ENCODE results near the gene ATP2C2.
"Not testable (repeated sequence)": the region's sequence is repeated elsewhere in the genome, so short reads cannot be mapped to it uniquely, and the experiment has no call there.

The ATP2C2 gene

GRCh38 chr16:84419730-84420129, 51.4 kb downstream of the ATP2C2 start:
- TF ChIP-seq CTCF (conservative IDR thresholded peaks at IDR 0.05; ENCODE audit: low read length), result no peak
- no peak overlapping the region for H3K4me3 ChIP-seq (ENCODE audit: low read length)
- DNase-seq (ENCODE audit: low read depth), result no peak

- DNase-seq (ENCODE audit: low read depth); H3K4me3 ChIP-seq (ENCODE audit: low read length): not testable (repeated sequence)
Measured at GRCh38 chr16:84420556-84420955, 52.2 kb downstream of the ATP2C2 start.

- no peak for DNase-seq (ENCODE audit: low read depth)
- H3K4me3 ChIP-seq (ENCODE audit: low read length), result no peak overlapping the region
- TF ChIP-seq CTCF (conservative IDR thresholded peaks at IDR 0.05; ENCODE audit: low read length), result no peak
Measured at GRCh38 chr16:84421081-84421937, 53.0 kb downstream of the ATP2C2 start.

GRCh38 chr16:84421938-84422220, 53.5 kb downstream of the ATP2C2 start:
- no peak overlapping the region for H3K4me3 ChIP-seq (ENCODE audit: low read length)
- TF ChIP-seq CTCF (conservative IDR thresholded peaks at IDR 0.05; ENCODE audit: low read length), result no peak
- DNase-seq (ENCODE audit: low read depth), result no peak

GRCh38 chr16:84423416-84423837, 55.1 kb downstream of the ATP2C2 start:
- DNase-seq (ENCODE audit: low read depth), result peak; percentile 31
- no peak overlapping the region for H3K4me3 ChIP-seq (ENCODE audit: low read length)
- TF ChIP-seq CTCF (conservative IDR thresholded peaks at IDR 0.05; ENCODE audit: low read length), result no peak

GRCh38 chr16:84425696-84426095, 57.4 kb downstream of the ATP2C2 start:
- TF ChIP-seq CTCF (conservative IDR thresholded peaks at IDR 0.05; ENCODE audit: low read length), result no peak
- no peak for DNase-seq (ENCODE audit: low read depth)
- H3K4me3 ChIP-seq (ENCODE audit: low read length), result no peak overlapping the region

GRCh38 chr16:84426804-84427203, 58.5 kb downstream of the ATP2C2 start:
- no peak for DNase-seq (ENCODE audit: low read depth)
- no peak overlapping the region for H3K4me3 ChIP-seq (ENCODE audit: low read length)
- TF ChIP-seq CTCF (conservative IDR thresholded peaks at IDR 0.05; ENCODE audit: low read length), result no peak
